WERI-Rb-1 (cell line): Measurements from ENCODE around the gene P2RX7.

Experiments
- DNase-seq: peaks from one replicate; pipeline ENCODE4 v3.0.0-alpha.2; 2020
- H3K27ac ChIP-seq: fragments of 250-450 bp; sonication (Bioruptor Pico); 2 replicates; pipeline ENCODE4 v1.5.1; 2020; ENCODE audit warnings: mild to moderate bottlenecking, moderate library complexity
- H3K27me3 ChIP-seq: fragments of 250-450 bp; sonication (Bioruptor Pico); 2 replicates; pipeline ENCODE4 v1.5.1; 2021; ENCODE audit warnings: mild to moderate bottlenecking, low read depth, moderate library complexity; ENCODE audit not compliant: insufficient read depth, severe bottlenecking
- H3K36me3 ChIP-seq: fragments of 250-450 bp; sonication (Bioruptor Pico); 2 replicates; pipeline ENCODE4 v1.5.1; 2020; ENCODE audit warnings: mild to moderate bottlenecking, moderate library complexity
- H3K4me3 ChIP-seq: 2 replicates; pipeline ENCODE4 v1.5.1; 2011; ENCODE audit warnings: low read depth, mild to moderate bottlenecking, control low read depth, low read length
- H3K9me3 ChIP-seq: fragments of 250-450 bp; sonication (Bioruptor Pico); 2 replicates; pipeline ENCODE4 v1.5.1; 2021; ENCODE audit warnings: mild to moderate bottlenecking, moderate library complexity; ENCODE audit not compliant: severe bottlenecking
- TF ChIP-seq, protein P1 (sequence below): IDR thresholded peaks from 2 replicates; pipeline ENCODE4 v1.5.1; 2011; ENCODE audit warnings: low read depth, mild to moderate bottlenecking, control low read depth, inconsistent platforms, low read length

P2RX7 gene

DNA sequence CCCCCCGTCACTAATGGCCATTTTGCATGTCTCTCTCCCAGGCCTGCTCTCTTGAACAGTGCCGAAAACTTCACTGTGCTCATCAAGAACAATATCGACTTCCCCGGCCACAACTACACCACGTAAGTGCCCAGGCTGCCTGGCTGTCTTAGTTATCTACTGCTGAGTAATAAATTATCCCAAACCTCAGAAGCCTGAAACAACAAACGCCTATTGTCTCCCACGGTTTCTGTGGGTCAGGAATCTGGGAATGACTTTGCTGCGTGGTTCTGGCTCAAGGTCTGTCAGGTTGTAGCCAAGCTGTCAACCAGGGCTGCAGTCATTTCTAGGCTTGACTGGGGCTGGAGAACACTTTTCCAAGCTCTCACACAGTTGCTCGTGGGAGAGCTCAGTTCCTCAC is 32.6 kb downstream of the P2RX7 start:
- H3K9me3 ChIP-seq = no peaks in the 10 kb centered on the region
- no peaks in the 10 kb centered on the region for H3K36me3 ChIP-seq
- no peak overlapping the region for H3K4me3 ChIP-seq
- no peak overlapping the region for H3K27ac ChIP-seq
- DNase-seq = no peak
- TF ChIP-seq, protein P1, sequence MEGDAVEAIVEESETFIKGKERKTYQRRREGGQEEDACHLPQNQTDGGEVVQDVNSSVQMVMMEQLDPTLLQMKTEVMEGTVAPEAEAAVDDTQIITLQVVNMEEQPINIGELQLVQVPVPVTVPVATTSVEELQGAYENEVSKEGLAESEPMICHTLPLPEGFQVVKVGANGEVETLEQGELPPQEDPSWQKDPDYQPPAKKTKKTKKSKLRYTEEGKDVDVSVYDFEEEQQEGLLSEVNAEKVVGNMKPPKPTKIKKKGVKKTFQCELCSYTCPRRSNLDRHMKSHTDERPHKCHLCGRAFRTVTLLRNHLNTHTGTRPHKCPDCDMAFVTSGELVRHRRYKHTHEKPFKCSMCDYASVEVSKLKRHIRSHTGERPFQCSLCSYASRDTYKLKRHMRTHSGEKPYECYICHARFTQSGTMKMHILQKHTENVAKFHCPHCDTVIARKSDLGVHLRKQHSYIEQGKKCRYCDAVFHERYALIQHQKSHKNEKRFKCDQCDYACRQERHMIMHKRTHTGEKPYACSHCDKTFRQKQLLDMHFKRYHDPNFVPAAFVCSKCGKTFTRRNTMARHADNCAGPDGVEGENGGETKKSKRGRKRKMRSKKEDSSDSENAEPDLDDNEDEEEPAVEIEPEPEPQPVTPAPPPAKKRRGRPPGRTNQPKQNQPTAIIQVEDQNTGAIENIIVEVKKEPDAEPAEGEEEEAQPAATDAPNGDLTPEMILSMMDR = no peak
- H3K27me3 ChIP-seq = peaks cover 90% of the 10 kb centered on the region

DNA sequence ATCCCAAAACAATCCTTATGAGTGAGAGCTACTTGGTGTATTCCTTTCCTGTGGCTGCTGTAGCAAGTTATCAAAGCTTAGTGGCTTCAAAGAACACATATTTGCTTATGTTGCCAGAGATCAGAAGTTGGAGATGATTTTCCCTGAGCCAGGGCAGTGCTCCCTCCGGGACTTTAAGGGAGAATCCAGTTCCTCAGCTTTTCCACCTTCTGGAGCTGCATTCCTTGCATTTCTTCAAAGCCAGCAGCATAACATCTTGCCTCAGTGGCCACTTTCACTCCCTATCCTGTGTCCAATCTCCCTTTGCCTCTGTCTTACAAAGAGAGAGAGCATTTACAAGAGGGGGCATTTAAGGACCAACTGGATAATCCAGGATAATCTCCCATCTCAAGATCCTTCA is 33.7 kb downstream of the P2RX7 start:
- peak; percentile 50 for DNase-seq
- H3K4me3 ChIP-seq = no peak overlapping the region
- peaks cover 89% of the 10 kb centered on the region for H3K27me3 ChIP-seq
- TF ChIP-seq, protein P1 = no peak
- no peak overlapping the region for H3K27ac ChIP-seq
- no peaks in the 10 kb centered on the region for H3K36me3 ChIP-seq
- no peaks in the 10 kb centered on the region for H3K9me3 ChIP-seq

DNA sequence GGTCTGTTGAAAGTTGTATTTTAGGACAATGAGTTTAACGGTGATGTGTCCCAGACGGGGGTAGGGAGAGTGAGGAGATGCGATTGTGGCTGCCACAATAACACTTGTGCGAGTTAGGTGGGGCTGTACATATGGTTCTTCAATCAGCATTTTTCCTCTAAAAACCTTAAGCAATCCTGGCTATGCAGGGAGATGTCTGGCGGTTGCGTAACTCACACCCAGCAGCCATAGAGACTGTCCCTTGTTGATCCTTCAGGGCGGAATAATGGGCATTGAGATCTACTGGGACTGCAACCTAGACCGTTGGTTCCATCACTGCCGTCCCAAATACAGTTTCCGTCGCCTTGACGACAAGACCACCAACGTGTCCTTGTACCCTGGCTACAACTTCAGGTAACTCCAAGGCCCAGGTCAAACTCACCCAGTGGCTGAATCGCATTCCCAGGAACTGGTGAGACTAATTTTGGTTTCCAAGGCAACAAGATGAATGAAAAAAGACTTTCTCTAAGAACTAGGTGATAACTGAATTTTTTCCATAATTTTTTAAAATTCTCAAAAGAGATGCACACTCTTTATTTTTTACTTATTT is 34.6 kb downstream of the P2RX7 start:
- Histone ChIP-seq H3K9me3 (no peaks in the 10 kb centered on the region), H3K27me3 (peaks cover 86% of the 10 kb centered on the region), H3K27ac (no peak overlapping the region), H3K4me3 (no peak overlapping the region), H3K36me3 (no peaks in the 10 kb centered on the region)
- DNase-seq = no peak
- TF ChIP-seq, protein P1 = no peak

DNA sequence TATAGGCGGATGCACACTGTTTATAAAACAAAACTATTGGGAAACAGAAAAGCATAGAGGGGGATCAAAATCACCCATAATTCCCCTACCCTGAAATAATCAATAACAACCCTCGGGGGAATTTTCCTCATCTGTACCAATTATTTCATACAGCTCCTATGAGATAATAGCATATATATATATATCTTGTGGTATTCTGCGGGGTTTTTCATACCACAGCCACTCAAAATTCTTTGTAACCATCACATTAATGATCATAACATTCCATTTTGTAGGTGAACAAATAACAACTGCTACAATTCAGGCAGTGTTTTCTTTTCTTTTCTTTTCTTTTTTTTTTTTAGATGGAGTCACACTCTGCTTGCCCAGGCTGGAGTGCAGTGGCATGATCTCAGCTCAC is 35.3 kb downstream of the P2RX7 start:
- DNase-seq = no peak
- H3K27ac ChIP-seq = no peak overlapping the region
- TF ChIP-seq, protein P1 = no peak
- H3K4me3 ChIP-seq = no peak overlapping the region
- no peaks in the 10 kb centered on the region for H3K36me3 ChIP-seq
- H3K27me3 ChIP-seq = peaks cover 86% of the 10 kb centered on the region
- H3K9me3 ChIP-seq = no peaks in the 10 kb centered on the region

DNA sequence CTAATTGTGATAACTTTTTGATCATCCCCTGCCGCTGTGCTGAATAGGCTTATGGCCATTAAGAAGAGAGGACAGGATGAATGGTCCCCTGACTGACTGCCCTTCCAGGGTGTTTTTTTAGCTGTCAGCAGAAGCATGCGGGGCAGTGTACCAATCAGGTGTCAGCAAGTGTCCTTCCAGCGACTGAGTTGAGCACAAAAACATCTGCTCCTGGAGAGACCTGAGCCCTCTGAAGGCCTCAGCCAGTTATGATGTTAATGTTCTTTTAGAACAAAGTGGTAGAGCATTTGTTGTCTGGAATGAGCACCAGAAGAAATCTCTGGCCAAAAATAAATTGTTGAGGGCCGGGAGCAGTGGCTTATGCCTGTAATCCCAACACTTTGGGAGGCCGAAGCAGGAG is 37.5 kb downstream of the P2RX7 start:
- no peak for DNase-seq
- Histone ChIP-seq H3K36me3 (no peaks in the 10 kb centered on the region), H3K9me3 (no peaks in the 10 kb centered on the region), H3K27ac (no peak overlapping the region), H3K4me3 (no peak overlapping the region), H3K27me3 (peaks cover 85% of the 10 kb centered on the region)
- TF ChIP-seq, protein P1 = no peak

DNA sequence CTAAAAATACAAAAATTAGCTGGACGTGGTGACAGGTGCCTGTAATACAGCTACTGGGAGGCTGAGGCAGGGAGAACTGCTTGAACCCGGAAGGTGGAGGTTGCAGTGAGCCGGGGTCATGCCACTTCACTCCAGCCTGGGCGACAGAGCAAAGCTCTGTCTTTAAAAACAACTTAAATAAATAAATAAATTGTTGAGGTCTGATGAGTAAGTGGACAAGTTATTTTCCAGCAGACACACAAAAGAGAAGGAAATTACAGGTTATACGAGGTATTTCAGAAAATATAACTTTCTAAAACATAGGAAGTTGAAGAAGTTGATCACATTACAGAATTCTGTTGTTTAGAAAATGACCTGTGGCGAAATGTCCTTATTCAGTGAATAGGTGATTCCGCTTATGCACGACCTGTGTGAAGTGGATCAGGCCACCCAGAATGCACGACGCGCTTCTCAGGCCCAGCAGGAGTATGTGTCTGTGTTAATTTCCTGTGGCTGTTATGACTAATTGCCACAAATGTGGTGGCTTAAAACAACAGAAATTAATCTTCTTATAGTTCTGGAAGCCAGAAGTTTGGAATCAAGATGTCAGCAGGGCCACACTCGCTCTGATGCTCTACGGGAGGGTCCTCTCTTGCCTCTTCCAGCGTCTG is 38.1 kb downstream of the P2RX7 start:
- Histone ChIP-seq H3K9me3 (no peaks in the 10 kb centered on the region), H3K27me3 (peaks cover 84% of the 10 kb centered on the region), H3K27ac (no peak overlapping the region), H3K4me3 (no peak overlapping the region), H3K36me3 (no peaks in the 10 kb centered on the region)
- DNase-seq = no peak
- TF ChIP-seq, protein P1 = no peak
